Vagina (tissue), 2 donors: Measurements from ENCODE around the gene DYDC2.

Experiments
- POLR2AphosphoS5 ChIP-seq, 2 donors: sonication (generic); formaldehyde crosslinking; IDR thresholded peaks; one replicate each; pipeline ENCODE4 v1.9.0; 2017; ENCODE audit warnings: antibody characterized with exemption in 2 of 2, mild to moderate bottlenecking in 2 of 2, low read depth in 1 of 2; ENCODE audit not compliant: insufficient read depth in 1 of 2
- TF ChIP-seq, protein P1 (sequence below), 3 experiments: fragments of 450-650 bp in 2 of 3; fragments of 200-600 bp in 1 of 3; sonication (generic) in 1 of 3; IDR thresholded peaks; one replicate each; pipeline ENCODE4 v1.5.1; 2017 to 2019; ENCODE audit warnings: antibody characterized with exemption in 3 of 3, mild to moderate bottlenecking in 2 of 3, moderate library complexity in 2 of 3

DNA sequence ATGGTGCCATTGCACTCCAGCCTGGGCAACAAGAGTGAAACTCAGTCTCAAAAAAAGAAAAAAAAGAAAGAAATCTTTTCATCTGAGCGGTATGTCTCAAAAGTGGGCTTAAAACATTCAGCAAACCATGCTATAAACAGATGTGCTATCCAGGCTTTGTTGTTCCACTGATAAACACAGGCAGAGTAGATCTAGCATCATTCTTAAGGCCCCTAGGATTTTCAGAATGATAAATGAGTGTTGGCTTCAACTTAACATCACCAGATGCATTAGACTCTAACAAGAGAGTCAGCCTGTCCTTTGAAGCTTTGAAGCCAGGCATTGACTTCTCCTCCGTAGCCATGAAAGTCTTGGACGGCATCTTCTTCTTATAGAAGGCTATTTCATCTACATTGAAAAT is 23.1 kb downstream of the DYDC2 start:
- no peak for TF ChIP-seq POLR2AphosphoS5 (IDR thresholded peaks at IDR 0.05; ENCODE audit: insufficient read depth in 1 of 2, low read depth in 1 of 2)
- TF ChIP-seq, protein P1, sequence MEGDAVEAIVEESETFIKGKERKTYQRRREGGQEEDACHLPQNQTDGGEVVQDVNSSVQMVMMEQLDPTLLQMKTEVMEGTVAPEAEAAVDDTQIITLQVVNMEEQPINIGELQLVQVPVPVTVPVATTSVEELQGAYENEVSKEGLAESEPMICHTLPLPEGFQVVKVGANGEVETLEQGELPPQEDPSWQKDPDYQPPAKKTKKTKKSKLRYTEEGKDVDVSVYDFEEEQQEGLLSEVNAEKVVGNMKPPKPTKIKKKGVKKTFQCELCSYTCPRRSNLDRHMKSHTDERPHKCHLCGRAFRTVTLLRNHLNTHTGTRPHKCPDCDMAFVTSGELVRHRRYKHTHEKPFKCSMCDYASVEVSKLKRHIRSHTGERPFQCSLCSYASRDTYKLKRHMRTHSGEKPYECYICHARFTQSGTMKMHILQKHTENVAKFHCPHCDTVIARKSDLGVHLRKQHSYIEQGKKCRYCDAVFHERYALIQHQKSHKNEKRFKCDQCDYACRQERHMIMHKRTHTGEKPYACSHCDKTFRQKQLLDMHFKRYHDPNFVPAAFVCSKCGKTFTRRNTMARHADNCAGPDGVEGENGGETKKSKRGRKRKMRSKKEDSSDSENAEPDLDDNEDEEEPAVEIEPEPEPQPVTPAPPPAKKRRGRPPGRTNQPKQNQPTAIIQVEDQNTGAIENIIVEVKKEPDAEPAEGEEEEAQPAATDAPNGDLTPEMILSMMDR (IDR thresholded peaks at IDR 0.05) = no peak
